ENCODE data around the gene CARS1. TPM values are rescaled to one million over a fixed set of nuclear protein-coding genes. Genes with fewer than 3 reads are reported as not detected.

The CARS1 gene
- total RNA-seq, 1 donor from 2014 or later, result 32.9 TPM

DNA sequence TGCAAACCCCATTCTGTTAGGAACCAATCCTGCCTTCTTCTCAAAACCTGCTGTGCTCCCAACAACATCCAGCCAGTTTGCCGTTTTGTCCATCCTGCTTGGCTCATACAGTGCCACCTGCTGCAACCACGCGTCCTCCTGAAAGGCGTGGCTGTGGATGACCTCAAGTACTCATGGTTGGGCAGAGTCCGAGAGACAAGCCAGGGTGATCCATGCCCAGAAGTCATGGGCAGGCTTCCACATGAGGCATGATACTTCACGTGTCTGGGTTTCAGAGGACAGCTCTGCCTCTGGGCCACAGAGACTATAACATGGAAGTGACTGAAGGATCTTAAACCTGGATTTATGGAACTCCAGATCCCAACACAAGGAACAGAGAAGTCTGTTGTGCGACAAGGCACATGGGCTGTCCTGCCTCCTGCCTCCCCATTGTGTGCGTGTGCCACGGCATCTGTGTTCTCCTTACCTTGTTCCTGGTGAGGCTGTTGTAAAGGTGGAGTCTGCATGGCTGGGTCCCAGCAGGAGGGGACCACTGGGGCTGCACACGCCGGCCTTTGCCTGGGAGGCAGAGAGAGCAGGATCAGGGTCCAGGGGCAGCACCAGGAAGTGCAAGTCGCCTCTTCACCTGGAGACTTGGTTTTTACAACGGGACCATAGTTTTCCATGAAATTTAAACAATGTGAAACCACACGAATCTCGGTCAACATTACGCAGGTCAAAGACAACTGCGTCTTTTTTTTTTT lies 15.4 kb downstream of the CARS1 start:
- no peak for DNase-seq (ENCODE audit: low read depth in 2 of 2)

DNA sequence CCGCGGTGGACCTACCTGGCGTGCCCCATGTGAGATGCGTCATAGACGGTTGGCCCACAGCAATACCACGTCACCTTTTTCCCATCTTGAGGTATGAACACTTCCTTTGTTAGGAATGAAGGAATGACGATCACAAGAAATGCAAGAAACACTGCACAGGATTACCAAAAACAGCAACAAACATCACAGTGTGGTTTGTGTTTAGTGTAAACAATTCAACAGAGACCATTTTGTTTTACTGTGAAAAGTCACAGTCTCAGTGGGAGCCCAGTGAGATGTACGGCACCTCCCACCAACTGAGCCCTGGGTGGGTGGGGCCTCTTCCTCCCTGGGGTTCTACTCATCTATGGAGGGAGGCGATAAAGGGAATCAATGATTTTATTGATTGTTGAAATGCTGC lies 16.3 kb downstream of the CARS1 start:
- no peak for DNase-seq (ENCODE audit: low read depth in 2 of 2)

DNA sequence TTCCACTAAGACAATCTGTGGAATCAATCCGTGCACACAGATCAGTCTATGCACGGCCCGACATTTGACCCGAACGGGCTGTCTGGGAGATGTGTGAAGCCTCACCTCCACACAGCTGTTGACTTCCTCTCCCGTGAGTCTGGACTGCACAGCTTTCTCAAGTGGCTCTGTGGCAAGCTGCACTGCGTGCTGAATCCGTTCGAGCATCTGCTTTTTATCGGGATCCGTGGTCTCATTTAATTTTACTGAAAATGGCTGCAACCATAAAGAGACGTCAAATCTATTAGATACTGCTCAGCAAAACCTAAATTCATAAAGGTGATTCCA lies 19.3 kb downstream of the CARS1 start:
- no peak for DNase-seq (ENCODE audit: low read depth in 2 of 2)

DNA sequence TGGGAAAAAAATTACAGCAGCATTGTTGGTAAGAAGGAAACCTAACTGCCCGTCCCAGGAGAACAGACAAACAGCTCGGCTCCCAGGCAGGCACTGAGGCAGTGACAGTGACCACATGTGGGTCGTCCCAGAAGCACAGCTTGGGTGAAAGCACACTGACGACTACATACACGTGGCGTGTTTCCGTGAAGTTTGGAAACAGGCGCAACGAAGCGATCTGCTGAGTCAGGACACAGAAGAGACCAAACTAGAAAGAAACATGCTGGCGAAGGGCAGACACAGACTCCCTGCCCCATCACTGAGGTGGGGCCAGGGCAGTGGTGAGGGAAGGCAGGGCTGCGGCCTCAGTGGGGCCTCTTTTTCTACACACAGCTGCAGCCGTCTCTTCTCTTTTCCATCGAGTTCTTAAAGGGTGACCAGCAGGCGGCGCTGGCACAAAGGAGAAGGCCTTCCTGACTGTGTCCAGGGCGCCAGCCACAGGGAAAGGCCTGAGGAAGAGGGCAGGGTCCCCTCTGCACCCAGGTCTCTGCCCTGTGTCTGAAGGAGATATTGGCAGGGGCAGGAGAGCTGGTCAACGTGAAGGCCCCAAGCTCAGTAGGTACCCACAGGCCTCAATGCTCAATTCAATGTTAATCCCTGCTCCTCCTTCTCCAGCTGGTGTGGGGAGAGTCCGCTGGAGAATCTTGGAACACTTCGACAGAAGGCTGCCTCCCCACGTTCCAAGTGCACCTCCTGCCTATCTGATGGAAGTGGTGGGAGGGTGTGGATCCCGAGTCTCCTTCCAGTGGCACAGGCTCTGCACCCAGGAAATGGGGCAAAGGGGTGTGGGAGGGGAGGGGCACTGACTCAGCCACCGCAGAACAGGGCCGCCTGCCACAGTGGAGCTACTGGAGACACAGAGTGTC lies 19.9 kb downstream of the CARS1 start:
- peak in 1 of 2 donors; percentile 74 for DNase-seq (ENCODE audit: low read depth in 2 of 2)

DNA sequence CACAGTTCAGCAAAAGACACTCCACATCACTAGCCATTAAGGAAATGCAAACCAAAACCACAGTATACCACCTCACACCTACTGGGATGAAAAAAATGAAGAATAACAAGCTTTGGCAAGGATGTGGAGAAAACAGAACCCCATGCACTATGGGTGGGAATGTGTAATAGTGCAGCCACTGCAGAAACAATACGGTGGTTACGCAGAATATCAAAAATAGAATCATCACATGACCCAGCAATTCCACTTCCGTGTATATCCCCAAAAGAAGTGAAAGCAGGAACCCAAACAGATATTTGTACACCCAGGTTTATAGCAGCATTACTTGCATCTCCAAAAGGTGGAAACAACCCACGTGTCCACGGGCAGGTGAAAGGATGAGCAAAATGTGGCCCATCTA lies 20.8 kb downstream of the CARS1 start:
- DNase-seq (ENCODE audit: low read depth in 2 of 2), result no peak

DNA sequence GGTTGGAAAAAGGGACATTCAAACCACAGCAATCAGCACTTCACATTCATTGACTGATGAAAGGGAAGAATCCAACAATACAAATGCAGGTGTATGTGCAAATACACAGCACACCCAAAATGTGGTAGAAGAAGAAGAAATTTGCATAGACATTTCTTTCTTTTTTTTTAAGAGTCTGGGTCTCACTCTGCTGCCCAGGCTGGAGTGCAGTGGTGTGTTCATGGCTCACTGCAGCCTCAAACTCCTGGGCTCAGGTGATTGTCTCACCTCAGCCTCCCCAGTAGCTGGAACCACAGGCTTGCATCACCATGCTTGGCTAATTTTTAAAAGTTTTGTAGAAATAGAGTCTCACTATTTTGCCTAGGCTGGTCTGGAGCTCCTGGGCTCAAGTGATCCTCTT lies 21.9 kb downstream of the CARS1 start:
- DNase-seq (ENCODE audit: low read depth in 2 of 2), result no peak

DNA sequence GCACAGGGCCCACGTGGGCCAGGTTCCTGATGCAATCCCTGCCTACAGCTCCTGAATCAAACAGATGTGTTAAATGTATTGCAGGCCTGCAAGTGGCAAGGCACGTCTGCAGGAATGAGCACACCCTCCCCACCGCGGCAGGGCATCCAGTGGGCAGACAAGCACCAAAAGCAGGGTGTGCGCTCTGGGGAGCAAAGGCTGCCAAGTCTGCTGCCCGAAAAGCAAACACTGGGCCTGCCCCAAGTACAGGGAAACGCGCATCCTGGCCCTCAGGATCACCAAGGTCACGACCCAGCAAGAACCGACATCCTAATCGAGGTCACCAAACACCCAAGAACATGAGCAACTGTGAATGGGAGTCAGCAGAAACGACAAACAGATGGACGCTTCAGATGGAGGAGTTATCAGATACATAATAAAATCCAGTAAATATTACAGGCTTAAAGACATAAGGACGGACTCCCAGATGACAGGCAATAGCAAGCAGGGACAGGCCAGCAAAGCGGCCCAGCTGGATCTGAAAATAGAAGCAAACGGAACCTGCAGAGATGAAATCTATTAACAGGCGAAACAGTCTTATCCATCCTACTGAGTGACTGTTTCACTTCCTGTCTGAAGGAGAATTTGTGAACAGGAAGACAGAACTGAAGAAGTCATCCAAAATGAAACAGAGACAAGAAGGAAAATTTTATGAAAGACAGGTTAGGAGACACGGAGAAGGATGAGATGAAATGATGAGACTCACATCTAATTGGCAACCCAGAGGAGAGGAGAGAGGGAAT lies 26.7 kb downstream of the CARS1 start:
- DNase-seq (ENCODE audit: low read depth in 2 of 2), result no peak

DNA sequence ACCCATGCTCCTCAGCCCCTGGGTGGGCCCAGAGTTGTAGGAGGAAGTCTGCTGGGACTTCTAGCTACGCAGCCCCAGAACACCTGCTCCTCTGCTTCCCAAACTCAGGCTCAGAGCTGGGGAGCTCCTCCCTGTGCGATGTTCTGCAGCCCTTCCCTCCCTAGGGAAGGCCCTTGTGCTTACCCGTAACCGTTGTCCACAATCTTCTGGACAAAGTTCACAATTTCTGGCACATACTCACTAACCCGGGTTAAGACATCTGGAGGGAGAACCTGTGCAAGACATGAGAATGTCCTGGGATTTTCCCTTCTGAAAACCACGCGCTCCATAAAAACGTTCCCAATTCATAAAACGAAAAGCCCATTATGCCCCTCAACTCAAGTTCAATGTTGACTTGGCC lies 28.4 kb downstream of the CARS1 start:
- no peak for DNase-seq (ENCODE audit: low read depth in 2 of 2)

DNA sequence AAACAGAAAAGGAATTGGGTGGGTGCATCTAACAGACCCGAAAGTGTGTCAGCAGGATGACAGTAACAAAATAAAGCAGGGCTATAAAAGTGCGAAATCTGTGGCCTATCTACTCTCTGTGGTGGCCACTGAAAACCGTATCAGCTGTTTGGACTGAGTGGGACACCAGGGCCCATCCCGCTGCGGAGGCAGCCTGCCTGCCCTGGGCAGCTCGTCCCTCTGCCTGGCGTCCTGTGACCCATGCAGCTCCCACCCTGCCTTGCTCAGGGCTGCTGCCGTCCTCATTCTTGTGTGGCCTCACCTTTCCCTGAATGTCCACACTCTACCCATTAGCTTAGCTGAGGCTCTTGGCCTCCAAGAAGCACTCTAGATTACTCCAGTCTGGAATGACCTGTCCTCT lies 30.4 kb downstream of the CARS1 start:
- no peak for DNase-seq (ENCODE audit: low read depth in 2 of 2)

DNA sequence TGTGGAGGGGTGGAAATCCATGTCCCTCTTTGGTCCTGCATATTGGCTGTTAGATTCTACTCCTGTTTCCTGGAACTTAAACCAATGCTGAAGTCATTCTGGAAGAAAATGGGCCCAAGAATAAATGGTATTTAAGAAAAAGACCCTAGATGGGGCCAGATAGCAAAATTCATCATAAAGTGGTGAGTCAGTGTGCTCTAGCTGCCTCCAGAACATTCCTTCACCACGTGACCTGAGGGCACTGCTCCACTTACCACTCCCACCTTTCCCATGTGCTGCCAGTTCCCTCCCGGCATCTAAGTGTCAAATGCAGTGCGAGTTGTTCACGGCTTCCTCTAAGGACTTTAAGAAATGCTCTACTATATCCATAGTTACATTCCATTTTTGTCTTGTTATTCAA lies 34.2 kb downstream of the CARS1 start:
- DNase-seq (ENCODE audit: low read depth in 2 of 2), result peak in 1 of 2 donors; percentile 21

DNA sequence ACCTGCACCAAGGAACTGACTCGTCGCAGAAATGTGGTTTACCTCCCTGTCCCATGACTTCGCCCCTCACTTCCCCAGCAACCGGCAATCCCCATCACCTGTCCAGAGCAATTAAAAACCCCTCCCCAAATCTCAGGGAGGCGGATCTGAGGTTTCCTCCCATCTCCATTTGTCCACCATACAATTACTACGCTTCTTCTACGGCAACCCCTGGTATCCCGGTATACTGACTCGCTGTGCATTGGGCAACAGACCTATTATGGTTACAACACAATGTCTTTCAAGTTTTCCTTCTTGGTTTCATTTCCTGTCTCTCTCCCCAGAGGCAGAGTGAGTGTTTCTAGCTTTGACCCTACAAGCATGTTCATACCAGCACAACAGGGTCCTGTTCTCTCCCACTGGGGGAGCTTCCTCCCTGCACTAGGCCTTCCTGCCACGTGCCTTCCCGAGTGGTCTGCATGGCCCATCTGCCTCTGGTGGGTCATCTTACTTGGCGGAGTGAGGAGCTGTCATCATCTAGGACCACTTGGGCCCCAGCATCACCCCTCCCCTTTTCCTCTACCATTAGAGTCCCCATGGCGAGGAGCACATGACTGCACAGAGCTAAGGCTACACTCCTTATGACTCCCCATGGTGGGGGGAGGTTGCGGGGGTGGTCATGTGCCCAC lies 34.8 kb downstream of the CARS1 start:
- no peak for DNase-seq (ENCODE audit: low read depth in 2 of 2)

DNA sequence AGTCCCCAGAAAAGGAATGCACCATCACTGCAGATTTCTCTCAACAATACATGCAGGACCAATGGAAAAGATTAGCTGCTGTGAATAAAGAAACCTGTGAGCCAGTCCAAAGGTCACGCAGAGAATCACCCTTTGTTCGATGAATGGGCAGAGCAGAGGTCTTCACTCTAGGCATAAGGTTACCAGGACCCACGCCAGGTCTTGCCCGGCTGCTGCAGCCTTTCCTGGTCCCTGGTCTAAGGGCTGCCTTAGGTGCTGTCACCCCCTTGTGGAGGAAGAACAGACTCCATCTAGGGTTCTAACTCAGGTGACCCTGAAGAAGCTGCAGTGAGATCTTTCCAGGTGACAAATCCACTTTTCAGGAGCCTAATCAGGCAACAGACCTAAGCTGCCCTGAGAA lies 36.1 kb downstream of the CARS1 start:
- DNase-seq (ENCODE audit: low read depth in 2 of 2), result peak; percentile 36 to 59

DNA sequence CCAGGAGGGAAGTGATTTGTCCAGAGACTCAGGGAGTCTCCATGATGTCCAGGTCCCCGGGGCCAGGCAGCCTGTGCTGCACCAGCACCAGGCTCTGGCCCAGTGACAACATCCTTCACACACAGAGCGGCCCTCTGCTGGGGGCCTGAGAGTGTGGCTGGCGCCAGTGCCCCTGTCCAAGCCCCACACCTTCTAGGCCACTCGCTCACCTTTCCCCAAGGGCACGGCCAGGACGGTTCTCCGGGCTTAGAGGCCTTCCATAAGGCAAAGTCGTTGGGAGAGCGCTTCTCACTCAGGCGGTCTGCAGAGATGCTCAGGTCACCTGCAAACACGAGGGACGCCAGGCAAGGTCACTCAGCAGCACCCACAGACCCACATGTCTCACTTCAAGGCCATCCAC lies 37.2 kb downstream of the CARS1 start:
- DNase-seq (ENCODE audit: low read depth in 2 of 2), result no peak

DNA sequence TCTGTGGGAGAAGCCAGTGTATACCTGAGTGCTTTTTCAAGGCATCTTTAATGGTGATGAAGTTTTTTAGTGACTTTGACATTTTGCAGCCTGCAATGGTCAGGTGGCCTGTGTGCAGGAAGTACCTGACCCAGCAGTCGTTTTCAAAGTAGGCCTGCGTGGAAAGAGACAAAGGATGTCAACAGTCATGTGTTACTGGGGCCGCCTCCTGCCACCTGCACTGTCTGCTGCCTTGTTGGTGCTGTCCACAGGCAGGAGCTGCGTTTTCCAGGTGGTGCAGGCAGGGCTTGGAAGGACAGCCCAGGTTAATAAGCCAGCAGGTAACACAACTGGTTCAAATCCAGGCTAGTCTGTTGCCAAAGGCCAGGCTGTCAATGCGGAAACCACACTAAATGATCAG lies 38.6 kb downstream of the CARS1 start:
- DNase-seq (ENCODE audit: low read depth in 2 of 2), result no peak

DNA sequence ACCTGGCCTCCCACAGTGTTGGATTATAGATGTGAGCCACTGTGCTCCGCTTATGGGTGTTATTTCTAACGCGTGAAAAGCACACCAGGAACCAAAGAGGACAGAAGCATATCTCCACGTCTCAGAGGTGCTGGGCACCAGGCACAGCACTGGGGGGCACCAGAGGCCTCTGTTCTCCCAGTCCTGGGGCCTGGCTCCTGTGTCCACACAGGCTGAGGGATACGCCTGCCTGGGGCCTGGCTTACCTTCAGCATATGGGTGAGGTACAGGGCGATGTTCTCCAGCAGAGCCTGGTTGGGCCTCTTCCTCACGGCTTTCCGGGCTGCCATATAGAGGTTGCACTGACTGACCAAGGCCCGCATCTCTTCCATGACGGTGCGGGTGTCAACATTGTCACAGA lies 40.4 kb downstream of the CARS1 start:
- no peak for DNase-seq (ENCODE audit: low read depth in 2 of 2)

DNA sequence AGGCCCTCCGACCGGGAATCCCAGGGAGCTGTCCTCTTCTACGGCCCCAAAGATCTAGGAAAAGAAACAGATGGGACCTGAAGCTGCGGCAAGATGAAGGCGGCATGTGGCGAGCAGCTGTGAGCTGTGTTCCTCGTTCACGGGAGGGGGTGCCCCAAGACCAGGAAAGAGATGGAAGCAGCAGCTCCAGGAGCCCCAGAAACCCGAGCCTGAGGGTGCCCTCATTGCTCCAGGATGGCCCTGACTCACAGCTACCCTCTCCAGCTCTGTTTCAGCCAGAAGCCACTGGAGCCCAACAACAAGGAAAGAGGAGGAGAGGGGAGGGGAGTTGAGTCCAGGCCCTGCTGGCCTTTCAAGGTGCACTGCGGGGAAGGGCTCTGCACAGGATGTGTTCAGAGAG lies 41.4 kb downstream of the CARS1 start:
- DNase-seq (ENCODE audit: low read depth in 2 of 2), result no peak

DNA sequence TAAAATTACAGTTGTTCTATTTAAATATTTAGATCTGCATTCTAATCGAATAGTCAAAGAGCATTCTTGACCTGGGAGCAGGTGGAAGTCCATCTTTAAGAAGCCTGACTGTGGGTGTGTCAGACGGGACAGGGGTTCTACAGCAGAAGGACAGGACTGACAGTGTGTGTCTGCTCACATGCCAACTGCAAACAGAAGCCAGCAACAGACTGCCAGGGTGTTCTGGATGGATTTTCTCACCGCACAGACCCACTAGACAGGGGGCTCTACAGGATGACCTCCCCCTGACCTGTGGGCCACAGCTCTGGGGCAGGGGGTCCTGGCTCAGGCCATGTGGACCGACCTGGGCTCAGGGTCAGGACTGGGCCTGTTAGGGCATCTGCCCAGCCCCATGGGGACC lies 42.3 kb downstream of the CARS1 start:
- DNase-seq (ENCODE audit: low read depth in 2 of 2), result no peak

DNA sequence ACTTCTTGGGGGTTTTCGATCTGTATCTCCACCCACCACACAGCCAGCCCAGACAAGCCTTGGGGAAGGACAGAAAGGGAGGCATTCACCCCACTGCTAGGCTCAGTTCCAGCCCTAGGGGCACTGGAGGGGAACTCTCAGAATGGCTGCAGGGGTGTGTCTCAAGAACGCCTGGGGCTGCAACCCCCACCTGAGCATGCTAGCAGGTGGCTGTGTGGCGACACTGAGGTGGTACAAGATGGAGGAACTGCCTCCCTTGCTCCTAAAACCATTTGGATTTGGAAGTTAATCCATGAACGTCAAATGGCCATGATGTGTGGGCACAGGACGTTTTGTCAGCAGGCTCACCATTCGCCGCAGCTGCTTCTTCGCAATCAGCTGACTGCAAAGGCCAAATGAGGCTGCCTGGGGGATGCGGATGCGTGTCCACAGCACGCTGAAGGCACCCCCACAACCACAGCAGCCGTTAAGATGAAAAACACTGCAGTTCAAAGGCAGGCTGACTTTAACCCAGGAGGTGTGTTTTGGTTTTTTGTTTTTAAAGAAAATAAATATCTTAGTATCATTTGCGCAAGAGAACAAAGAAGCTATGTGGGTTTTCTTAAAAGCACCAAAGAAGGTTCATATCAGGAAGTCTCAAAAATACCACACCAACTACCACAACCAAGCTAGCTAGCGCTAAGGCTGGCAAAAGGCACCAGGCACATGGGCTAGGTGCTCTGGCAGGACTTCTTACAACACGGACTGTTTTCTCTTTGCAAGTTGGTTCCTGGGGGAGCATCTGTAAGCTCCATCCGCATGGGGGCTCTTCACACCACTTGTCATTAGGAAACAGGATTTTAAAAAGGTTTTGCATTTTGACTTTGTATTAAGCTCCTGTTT lies 42.9 kb downstream of the CARS1 start:
- DNase-seq (ENCODE audit: low read depth in 2 of 2), result no peak

DNA sequence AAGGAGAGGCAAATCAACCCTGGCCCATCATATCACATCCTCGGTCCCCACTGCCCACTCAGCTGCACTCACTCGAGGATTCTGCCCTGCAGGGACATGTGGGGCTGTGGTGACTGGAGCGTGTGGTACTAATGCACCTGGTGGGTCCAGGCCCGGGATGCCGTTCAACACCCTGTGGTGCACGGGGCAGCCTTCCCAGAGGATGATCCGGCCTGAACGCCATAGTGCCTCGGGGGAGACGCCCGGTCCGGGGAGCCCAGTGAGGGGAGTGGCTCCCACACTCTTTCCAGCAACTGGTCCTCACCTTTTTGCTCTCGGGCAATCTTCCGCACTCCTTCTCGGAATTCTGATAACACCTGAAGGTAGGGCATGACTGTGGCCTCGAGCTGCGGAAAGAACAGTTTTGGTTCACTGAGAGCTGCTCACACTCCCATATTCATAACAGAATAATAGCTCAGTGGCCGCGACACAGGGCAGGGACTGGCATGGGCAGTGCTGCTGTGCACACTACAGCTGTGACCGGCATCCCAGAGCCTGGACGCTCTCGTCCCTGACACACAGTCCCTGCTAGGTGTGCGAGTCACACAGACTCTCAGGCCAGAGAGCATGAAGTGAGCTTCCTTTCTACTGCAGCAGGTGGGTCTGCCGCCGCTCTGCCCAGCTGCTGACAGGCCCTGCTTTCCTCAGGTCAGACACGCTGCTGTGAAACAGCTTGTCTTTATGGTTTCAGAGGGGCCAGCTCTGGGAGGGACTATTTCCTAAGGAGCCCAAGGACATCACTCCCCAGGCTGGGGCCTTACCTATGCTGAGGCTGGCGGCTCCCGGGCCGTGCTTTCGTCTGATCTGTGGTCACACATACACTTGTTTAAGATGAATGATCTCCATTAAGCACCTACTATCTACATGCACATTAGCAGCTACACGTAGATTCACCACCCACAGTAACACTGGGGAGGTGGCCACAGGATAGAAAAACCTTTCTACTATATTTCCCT lies 45.0 kb downstream of the CARS1 start:
- DNase-seq (ENCODE audit: low read depth in 2 of 2), result no peak
